ENCODE data around the gene ZNF581. TPM values are rescaled to one million over a fixed set of nuclear protein-coding genes. Genes with fewer than 3 reads are reported as not detected.
A peak's percentile ranks its signal among the peaks of the same experiment; 100 is the strongest.

Gene ZNF581
- total RNA-seq, 1 donor from 2014 or later = 30.0 TPM

- FAIRE-seq = no peak
Observed at GRCh38 chr19:55605637-55606470, 37.6 kb upstream of the ZNF581 start, which contains the start of gene ZNF865. Gene ZNF865 (plus strand): TSS chr19:55605647. CDS start chr19:55613619, 7,972 bp downstream.

GRCh38 chr19:55606471-55606787 lies 37.0 kb upstream of the ZNF581 start:
- H3K9ac ChIP-seq (ENCODE audit: low read length) = peak overlapping the region; percentile 93
- no peak for DNase-seq (ENCODE audit: low read depth)
- Mint-ChIP-seq H3K4me1 (ENCODE audit: low read depth, unreplicated experiment) (peaks cover 15% of the 10 kb centered on the region), H3K27me3 (ENCODE audit: low read depth, unreplicated experiment) (no peaks in the 10 kb centered on the region), H3K9me3 (ENCODE audit: unreplicated experiment) (peaks cover 4% of the 10 kb centered on the region), H3K36me3 (ENCODE audit: low read depth, unreplicated experiment) (peaks cover 29% of the 10 kb centered on the region), H3K27ac (ENCODE audit: unreplicated experiment) (peak overlapping the region; percentile 99), H3K4me3 (ENCODE audit: unreplicated experiment) (peak overlapping the region; percentile 98)
- no peaks in the 10 kb centered on the region for H3K9me3 ChIP-seq (ENCODE audit: insufficient read depth, low read depth, low read length)
- H3K4me3 ChIP-seq (ENCODE audit: insufficient read depth, low read depth, low read length) = peak overlapping the region; percentile 93
- H3K36me3 ChIP-seq (ENCODE audit: insufficient read depth, low read length) = peaks cover 6% of the 10 kb centered on the region
- H3K27me3 ChIP-seq (ENCODE audit: insufficient read depth, low read length) = no peaks in the 10 kb centered on the region
- FAIRE-seq = no peak
- peak overlapping the region; percentile 34 for H3K27ac ChIP-seq (ENCODE audit: low read depth, low read length)
- H3K4me1 ChIP-seq (ENCODE audit: insufficient read depth, low read length) = peaks cover 14% of the 10 kb centered on the region
- peaks cover 55% of the 10 kb centered on the region for H3K79me2 ChIP-seq (ENCODE audit: insufficient read depth, low read length)
- peak overlapping the region; percentile 18 for H2AFZ ChIP-seq (ENCODE audit: low read depth, low read length)
- peak overlapping the region; percentile 99 for H3K4me2 ChIP-seq (ENCODE audit: low read length)
- H4K20me1 ChIP-seq (ENCODE audit: insufficient read depth, low read length) = peaks cover 48% of the 10 kb centered on the region
- TF ChIP-seq CTCF (IDR thresholded peaks at IDR 0.05; ENCODE audit: insufficient read depth, low read depth, low read length) (no peak), EZH2 (IDR thresholded peaks at IDR 0.05; ENCODE audit: insufficient read depth, low read length) (no peak)

More at GRCh38 chr19:55605637-55606470, 37.6 kb upstream of the ZNF581 start, which contains the start of gene ZNF865:
- H3K27ac Mint-ChIP-seq (ENCODE audit: unreplicated experiment) = peak within 1 kb of the TSS; percentile 99
- H3K79me2 ChIP-seq (ENCODE audit: insufficient read depth, low read length) = peaks cover 54% of the 10 kb centered on the region
- peaks cover 15% of the 10 kb centered on the region for H3K4me1 Mint-ChIP-seq (ENCODE audit: low read depth, unreplicated experiment)
- peaks cover 6% of the 10 kb centered on the region for H3K36me3 ChIP-seq (ENCODE audit: insufficient read depth, low read length)
- no peaks in the 10 kb centered on the region for H3K27me3 ChIP-seq (ENCODE audit: insufficient read depth, low read length)
- TF ChIP-seq CTCF (IDR thresholded peaks at IDR 0.05; ENCODE audit: insufficient read depth, low read depth, low read length) = peak; percentile 76
- TF ChIP-seq EZH2 (IDR thresholded peaks at IDR 0.05; ENCODE audit: insufficient read depth, low read length) = no peak
- peaks cover 27% of the 10 kb centered on the region for H3K36me3 Mint-ChIP-seq (ENCODE audit: low read depth, unreplicated experiment)
- H3K4me3 ChIP-seq (ENCODE audit: insufficient read depth, low read depth, low read length) = peak within 1 kb of the TSS; percentile 93
- peaks cover 14% of the 10 kb centered on the region for H3K4me1 ChIP-seq (ENCODE audit: insufficient read depth, low read length)
- peak within 1 kb of the TSS; percentile 98 for H3K4me3 Mint-ChIP-seq (ENCODE audit: unreplicated experiment)
- peaks cover 4% of the 10 kb centered on the region for H3K9me3 Mint-ChIP-seq (ENCODE audit: unreplicated experiment)
- H3K27ac ChIP-seq (ENCODE audit: low read depth, low read length) = peak within 1 kb of the TSS; percentile 85
- H4K20me1 ChIP-seq (ENCODE audit: insufficient read depth, low read length) = peaks cover 43% of the 10 kb centered on the region
- peak within 1 kb of the TSS; percentile 93 for H3K9ac ChIP-seq (ENCODE audit: low read length)
- DNase-seq (ENCODE audit: low read depth) = peak; percentile 81
- H3K9me3 ChIP-seq (ENCODE audit: insufficient read depth, low read depth, low read length) = no peaks in the 10 kb centered on the region
- no peaks in the 10 kb centered on the region for H3K27me3 Mint-ChIP-seq (ENCODE audit: low read depth, unreplicated experiment)
- H3K4me2 ChIP-seq (ENCODE audit: low read length) = peak within 1 kb of the TSS; percentile 99
- H2AFZ ChIP-seq (ENCODE audit: low read depth, low read length) = peak within 1 kb of the TSS; percentile 58

- peak overlapping the region; percentile 93 for H3K9ac ChIP-seq (ENCODE audit: low read length)
- H3K79me2 ChIP-seq (ENCODE audit: insufficient read depth, low read length) = peaks cover 58% of the 10 kb centered on the region
- Mint-ChIP-seq H3K4me1 (ENCODE audit: low read depth, unreplicated experiment) (peaks cover 15% of the 10 kb centered on the region), H3K9me3 (ENCODE audit: unreplicated experiment) (peaks cover 4% of the 10 kb centered on the region), H3K27ac (ENCODE audit: unreplicated experiment) (peak overlapping the region; percentile 99), H3K4me3 (ENCODE audit: unreplicated experiment) (peak overlapping the region; percentile 98), H3K36me3 (ENCODE audit: low read depth, unreplicated experiment) (peaks cover 26% of the 10 kb centered on the region), H3K27me3 (ENCODE audit: low read depth, unreplicated experiment) (no peaks in the 10 kb centered on the region)
- DNase-seq (ENCODE audit: low read depth) (no peak), FAIRE-seq (no peak)
- peaks cover 52% of the 10 kb centered on the region for H4K20me1 ChIP-seq (ENCODE audit: insufficient read depth, low read length)
- H3K4me3 ChIP-seq (ENCODE audit: insufficient read depth, low read depth, low read length) = peak overlapping the region; percentile 93
- peak overlapping the region; percentile 99 for H3K4me2 ChIP-seq (ENCODE audit: low read length)
- peak overlapping the region; percentile 34 for H3K27ac ChIP-seq (ENCODE audit: low read depth, low read length)
- no peaks in the 10 kb centered on the region for H3K9me3 ChIP-seq (ENCODE audit: insufficient read depth, low read depth, low read length)
- peaks cover 6% of the 10 kb centered on the region for H3K36me3 ChIP-seq (ENCODE audit: insufficient read depth, low read length)
- no peaks in the 10 kb centered on the region for H3K27me3 ChIP-seq (ENCODE audit: insufficient read depth, low read length)
- no peak overlapping the region for H2AFZ ChIP-seq (ENCODE audit: low read depth, low read length)
- peaks cover 14% of the 10 kb centered on the region for H3K4me1 ChIP-seq (ENCODE audit: insufficient read depth, low read length)
- TF ChIP-seq CTCF (IDR thresholded peaks at IDR 0.05; ENCODE audit: insufficient read depth, low read depth, low read length) = no peak
- no peak for TF ChIP-seq EZH2 (IDR thresholded peaks at IDR 0.05; ENCODE audit: insufficient read depth, low read length)
Observed at GRCh38 chr19:55606817-55607216, 36.6 kb upstream of the ZNF581 start.
